ENCODE measurements around the gene UNG.

The UNG gene

GRCh38 chr12:109087250-109087649, 10.1 kb upstream of the UNG start:
- peaks cover 52% of the 10 kb centered on the region for H3K36me3 Mint-ChIP-seq (ENCODE audit: low read depth)
- H3K27ac Mint-ChIP-seq = no peak overlapping the region
- no peak for DNase-seq
- peaks cover 8% of the 10 kb centered on the region for H3K4me1 Mint-ChIP-seq
- TF ChIP-seq CTCF (IDR thresholded peaks at IDR 0.05) = no peak
- H3K4me3 Mint-ChIP-seq = no peak overlapping the region
- H3K27me3 Mint-ChIP-seq (ENCODE audit: low read depth, poor library complexity) = no peaks in the 10 kb centered on the region
- H3K9me3 Mint-ChIP-seq = peaks cover under 1% of the 10 kb centered on the region

- H3K4me1 Mint-ChIP-seq = peaks cover 22% of the 10 kb centered on the region
- no peak overlapping the region for H3K4me3 Mint-ChIP-seq
- no peak for TF ChIP-seq CTCF (IDR thresholded peaks at IDR 0.05)
- H3K36me3 Mint-ChIP-seq (ENCODE audit: low read depth) = peaks cover 52% of the 10 kb centered on the region
- H3K9me3 Mint-ChIP-seq = peaks cover 9% of the 10 kb centered on the region
- peak overlapping the region; percentile 52 for H3K27ac Mint-ChIP-seq
- no peaks in the 10 kb centered on the region for H3K27me3 Mint-ChIP-seq (ENCODE audit: low read depth, poor library complexity)
- DNase-seq = no peak
These were observed 8.6 kb upstream of the UNG start for GRCh38 chr12:109088818-109089217.

- no peak overlapping the region for H3K4me3 Mint-ChIP-seq
- no peak for DNase-seq
- no peaks in the 10 kb centered on the region for H3K27me3 Mint-ChIP-seq (ENCODE audit: low read depth, poor library complexity)
- peaks cover 51% of the 10 kb centered on the region for H3K36me3 Mint-ChIP-seq (ENCODE audit: low read depth)
- H3K27ac Mint-ChIP-seq = no peak overlapping the region
- TF ChIP-seq CTCF (IDR thresholded peaks at IDR 0.05) = no peak
- peaks cover 9% of the 10 kb centered on the region for H3K9me3 Mint-ChIP-seq
- H3K4me1 Mint-ChIP-seq = peaks cover 28% of the 10 kb centered on the region
These were observed 7.7 kb upstream of the UNG start for GRCh38 chr12:109089683-109090082.

- Mint-ChIP-seq H3K27ac (no peak overlapping the region), H3K27me3 (ENCODE audit: low read depth, poor library complexity) (no peaks in the 10 kb centered on the region), H3K36me3 (ENCODE audit: low read depth) (peaks cover 39% of the 10 kb centered on the region), H3K4me1 (peaks cover 41% of the 10 kb centered on the region), H3K4me3 (peak overlapping the region; percentile 77), H3K9me3 (peaks cover 9% of the 10 kb centered on the region)
- no peak for DNase-seq
- no peak for TF ChIP-seq CTCF (IDR thresholded peaks at IDR 0.05)
These were observed 4.8 kb upstream of the UNG start for GRCh38 chr12:109092497-109093021.

- H3K4me1 Mint-ChIP-seq = peaks cover 42% of the 10 kb centered on the region
- TF ChIP-seq CTCF (IDR thresholded peaks at IDR 0.05) = peak; percentile 98
- peaks cover 9% of the 10 kb centered on the region for H3K9me3 Mint-ChIP-seq
- H3K4me3 Mint-ChIP-seq = peak within 1 kb of the TSS; percentile 77
- H3K36me3 Mint-ChIP-seq (ENCODE audit: low read depth) = peaks cover 39% of the 10 kb centered on the region
- DNase-seq = peak; percentile 92
- peak within 1 kb of the TSS; percentile 39 for H3K27ac Mint-ChIP-seq
- no peaks in the 10 kb centered on the region for H3K27me3 Mint-ChIP-seq (ENCODE audit: low read depth, poor library complexity)
These were observed 4.1 kb upstream of the UNG start, which contains the start of gene ALKBH2 for GRCh38 chr12:109093022-109093918. ALKBH2 (minus strand) TSS chr12:109093472; CDS start chr12:109092786, 686 bp downstream.
